PC-3 (cell line): ENCODE results near the gene MIPOL1.

Source experiments
- EZH2 ChIP-seq: fragments of 300-600 bp; sonication (generic); IDR thresholded peaks from one replicate; pipeline ENCODE4 v1.6.1; 2017; ENCODE audit warnings: antibody characterized with exemption, mild to moderate bottlenecking, low read length; ENCODE audit not compliant: unreplicated experiment
- EZH2phosphoT487 ChIP-seq: fragments of 300-600 bp; sonication (generic); IDR thresholded peaks from 2 replicates; pipeline ENCODE4 v1.6.1; 2018; ENCODE audit warnings: mild to moderate bottlenecking, antibody characterized with exemption, low read length, borderline replicate concordance
- TF ChIP-seq, protein P1 (sequence below): fragments of 300-600 bp; sonication (generic); conservative IDR thresholded peaks from 2 replicates; pipeline ENCODE4 v1.5.1; 2017; ENCODE audit warnings: antibody characterized with exemption, low read depth, mild to moderate bottlenecking, low read length

DNA sequence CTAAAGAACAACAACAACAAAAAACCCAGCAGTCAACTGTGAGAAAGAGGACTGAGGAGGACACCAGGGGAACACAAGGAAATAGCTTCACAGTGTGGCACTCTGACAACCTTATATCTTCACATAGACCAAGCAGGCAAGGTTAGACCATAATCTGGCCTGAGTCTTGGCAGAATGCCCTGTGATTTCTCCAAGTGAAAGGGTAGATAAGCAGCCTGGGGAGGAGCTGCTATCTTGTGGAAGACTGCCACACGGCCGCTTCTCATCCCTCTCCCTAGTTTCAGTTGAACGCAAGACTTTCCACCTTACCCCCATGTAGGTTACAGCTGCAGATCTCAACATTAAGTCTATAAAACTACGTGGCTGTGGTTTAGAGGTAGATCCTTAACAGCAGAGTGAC lies 29.0 kb upstream of the MIPOL1 start:
- TF ChIP-seq, protein P1, sequence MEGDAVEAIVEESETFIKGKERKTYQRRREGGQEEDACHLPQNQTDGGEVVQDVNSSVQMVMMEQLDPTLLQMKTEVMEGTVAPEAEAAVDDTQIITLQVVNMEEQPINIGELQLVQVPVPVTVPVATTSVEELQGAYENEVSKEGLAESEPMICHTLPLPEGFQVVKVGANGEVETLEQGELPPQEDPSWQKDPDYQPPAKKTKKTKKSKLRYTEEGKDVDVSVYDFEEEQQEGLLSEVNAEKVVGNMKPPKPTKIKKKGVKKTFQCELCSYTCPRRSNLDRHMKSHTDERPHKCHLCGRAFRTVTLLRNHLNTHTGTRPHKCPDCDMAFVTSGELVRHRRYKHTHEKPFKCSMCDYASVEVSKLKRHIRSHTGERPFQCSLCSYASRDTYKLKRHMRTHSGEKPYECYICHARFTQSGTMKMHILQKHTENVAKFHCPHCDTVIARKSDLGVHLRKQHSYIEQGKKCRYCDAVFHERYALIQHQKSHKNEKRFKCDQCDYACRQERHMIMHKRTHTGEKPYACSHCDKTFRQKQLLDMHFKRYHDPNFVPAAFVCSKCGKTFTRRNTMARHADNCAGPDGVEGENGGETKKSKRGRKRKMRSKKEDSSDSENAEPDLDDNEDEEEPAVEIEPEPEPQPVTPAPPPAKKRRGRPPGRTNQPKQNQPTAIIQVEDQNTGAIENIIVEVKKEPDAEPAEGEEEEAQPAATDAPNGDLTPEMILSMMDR: no peak
- TF ChIP-seq EZH2 (no peak), EZH2phosphoT487 (no peak)
